Measurements from ENCODE around the gene NBAS. TPM values are rescaled to one million over a fixed set of nuclear protein-coding genes. Genes with fewer than 3 reads are reported as not detected.

The NBAS gene
- total and polyA plus RNA-seq, 2 of the 4 experiments (the other 2 are of a cell fraction): 22.3 to 105 TPM

DNA sequence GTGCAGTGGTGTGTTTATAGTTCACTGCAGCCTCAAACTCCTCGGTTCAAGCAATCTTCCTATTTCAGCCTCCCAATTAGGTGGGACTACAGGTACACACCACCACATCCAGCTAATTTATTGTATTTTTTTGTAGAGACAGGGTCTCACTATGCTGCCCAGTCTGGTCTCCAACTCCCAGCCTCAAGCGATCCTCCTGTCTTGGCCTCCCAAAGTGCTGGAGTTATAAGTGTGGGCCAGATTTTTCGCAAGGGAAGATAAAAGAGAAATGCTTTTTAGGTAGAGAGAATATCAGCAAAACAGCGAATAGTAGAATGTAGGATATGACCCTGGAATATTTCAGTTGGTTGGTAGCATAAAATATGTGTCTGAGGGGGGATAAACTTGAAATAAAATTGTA, 34.8 kb upstream of the NBAS start:
- CTCF ChIA-PET: no interaction called here
- Histone ChIP-seq H2BK15ac (ENCODE audit: low read depth, low read length) (no peak overlapping the region), H3K18ac (ENCODE audit: low read depth, low read length) (no peak overlapping the region), H4K91ac (ENCODE audit: insufficient read depth, low read depth, low read length) (no peak overlapping the region), H3K14ac (replicated peaks; ENCODE audit: low read depth, low read length) (no peak overlapping the region), H4K8ac (ENCODE audit: low read depth in 2 of 2, low read length in 2 of 2) (no peak overlapping the region), H3K56ac (ENCODE audit: extremely low read depth, insufficient read depth, low read length) (no peak overlapping the region), H3K79me1 (ENCODE audit: low read depth in 1 of 2, low read length in 2 of 2) (peaks cover 14 to 26% of the 10 kb centered on the region in 2 experiments), H2BK20ac (ENCODE audit: low read depth, low read length) (no peak overlapping the region), H3K4me2 (ENCODE audit: low read depth, low read length) (no peak overlapping the region), H2AFZ (replicated peaks; ENCODE audit: low read length, poor library complexity) (no peak overlapping the region), H2AK5ac (ENCODE audit: low read depth, low read length) (no peak overlapping the region), H3K4me3 (ENCODE audit: insufficient read depth, low read depth, low read length) (no peak overlapping the region), H3K27ac (ENCODE audit: insufficient read depth, low read length) (no peak overlapping the region), H4K5ac (ENCODE audit: low read depth, low read length) (no peak overlapping the region), H3K23ac (ENCODE audit: low read depth, low read length) (no peak overlapping the region), H3K9me1 (ENCODE audit: insufficient read depth, low read length) (peaks cover 5% of the 10 kb centered on the region; the same call in 1 of the 2 replicates), H3K4me1 (ENCODE audit: control insufficient read depth, insufficient read depth, low read length) (no peaks in the 10 kb centered on the region), H2BK120ac (ENCODE audit: low read depth, low read length) (no peak overlapping the region), H3K36me3 (ENCODE audit: control insufficient read depth, insufficient read depth, low read length) (peaks cover 25% of the 10 kb centered on the region), H3K9ac (ENCODE audit: low read depth, low read length) (no peak overlapping the region), H3K27me3 (ENCODE audit: control insufficient read depth, insufficient read depth, low read length) (no peaks in the 10 kb centered on the region), H4K20me1 (ENCODE audit: insufficient read depth, low read length) (peaks cover 15% of the 10 kb centered on the region; the same call in 1 of the 2 replicates), H3K4ac (ENCODE audit: low read depth, low read length) (no peak overlapping the region), H3K9me3 (ENCODE audit: control insufficient read depth, insufficient read depth, low read length) (no peaks in the 10 kb centered on the region), H2AK9ac (replicated peaks; ENCODE audit: low read depth, low read length, poor library complexity) (no peak overlapping the region), H2BK5ac (ENCODE audit: low read depth, low read length, poor library complexity, severe bottlenecking) (no peak overlapping the region)
- no peak for ATAC-seq (ENCODE audit: low read depth)
- POLR2A ChIA-PET (ENCODE audit: unreplicated experiment): interaction anchor here (0.6 kb wide), 1 partner anchor 19 kb away, joined by 4 read pairs; no protein-coding TSS in a partner anchor
- no peak for DNase-seq
- TF ChIP-seq POLR2A (IDR thresholded peaks at IDR 0.05; ENCODE audit: low read depth, low read length): no peak
- no peak for TF ChIP-seq CTCF (conservative IDR thresholded peaks at IDR 0.05; ENCODE audit: low read depth, low read length)
- TF ChIP-seq RFX5 (IDR thresholded peaks at IDR 0.05; ENCODE audit: low read depth, low read length): no peak
- no peak for TF ChIP-seq RCOR1 (IDR thresholded peaks at IDR 0.05; ENCODE audit: insufficient replicate concordance, low read length)
- no peak for TF ChIP-seq RAD21 (IDR thresholded peaks at IDR 0.05; ENCODE audit: low read length)
- TF ChIP-seq, protein P1, sequence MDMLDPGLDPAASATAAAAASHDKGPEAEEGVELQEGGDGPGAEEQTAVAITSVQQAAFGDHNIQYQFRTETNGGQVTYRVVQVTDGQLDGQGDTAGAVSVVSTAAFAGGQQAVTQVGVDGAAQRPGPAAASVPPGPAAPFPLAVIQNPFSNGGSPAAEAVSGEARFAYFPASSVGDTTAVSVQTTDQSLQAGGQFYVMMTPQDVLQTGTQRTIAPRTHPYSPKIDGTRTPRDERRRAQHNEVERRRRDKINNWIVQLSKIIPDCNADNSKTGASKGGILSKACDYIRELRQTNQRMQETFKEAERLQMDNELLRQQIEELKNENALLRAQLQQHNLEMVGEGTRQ (IDR thresholded peaks at IDR 0.05; ENCODE audit: low read depth, low read length): no peak
- TF ChIP-seq BHLHE40 (IDR thresholded peaks at IDR 0.05; ENCODE audit: low read depth, low read length): no peak
- no peak for TF ChIP-seq MXI1 (IDR thresholded peaks at IDR 0.05; ENCODE audit: borderline replicate concordance, low read depth, low read length)
- no peak for TF ChIP-seq NFE2L2 (IDR thresholded peaks at IDR 0.05; ENCODE audit: low read depth, low read length)
- no peak for TF ChIP-seq ELK1 (IDR thresholded peaks at IDR 0.05; ENCODE audit: borderline replicate concordance, low read depth, low read length)
- TF ChIP-seq MAFK (IDR thresholded peaks at IDR 0.05; ENCODE audit: low read depth, low read length): no peak
- no peak for TF ChIP-seq FOS (IDR thresholded peaks at IDR 0.05; ENCODE audit: low read depth, low read length)
- no peak for TF ChIP-seq SMC3 (IDR thresholded peaks at IDR 0.05; ENCODE audit: low read depth, low read length)
- no peak for TF ChIP-seq CHD1 (IDR thresholded peaks at IDR 0.05; ENCODE audit: low read depth, low read length)
- no peak for TF ChIP-seq MAZ (IDR thresholded peaks at IDR 0.05; ENCODE audit: borderline replicate concordance, low read depth, low read length)
- TF ChIP-seq CEBPB (IDR thresholded peaks at IDR 0.05; ENCODE audit: low read depth, low read length): no peak
- in situ Hi-C loops (cut with MboI; ENCODE audit: low sequenced_read_pairs): loop anchor here (25.0 kb wide), 2 partner anchors 559 to 1084 kb away; no protein-coding TSS in a partner anchor
- dilution Hi-C loops (cut with HindIII; ENCODE audit: low sequenced_read_pairs, unreplicated experiment): no loop called here
- intact Hi-C loops (cut with micrococcal nuclease): loop anchor here (2.0 kb wide), 1 partner anchor 31 kb away; no protein-coding TSS in a partner anchor
- 100% methylated on average over 2 of the region's 4 CpGs; no CpG with 5 or more reads in 1 of the 2 experiments for WGBS, 2 experiments (ENCODE audit: extremely low coverage in 2 of 2, insufficient read length in 1 of 2)
- BruUV-seq (replicated peaks): no TSS peak

Measured in IMR-90 (cell line).